Measurements from ENCODE around the gene RPS28.
A peak's percentile ranks its signal among the peaks of the same experiment; 100 is the strongest.
"Not testable (repeated sequence)": the region's sequence is repeated elsewhere in the genome, so short reads cannot be mapped to it uniquely, and the experiment has no call there.

The RPS28 gene

DNA sequence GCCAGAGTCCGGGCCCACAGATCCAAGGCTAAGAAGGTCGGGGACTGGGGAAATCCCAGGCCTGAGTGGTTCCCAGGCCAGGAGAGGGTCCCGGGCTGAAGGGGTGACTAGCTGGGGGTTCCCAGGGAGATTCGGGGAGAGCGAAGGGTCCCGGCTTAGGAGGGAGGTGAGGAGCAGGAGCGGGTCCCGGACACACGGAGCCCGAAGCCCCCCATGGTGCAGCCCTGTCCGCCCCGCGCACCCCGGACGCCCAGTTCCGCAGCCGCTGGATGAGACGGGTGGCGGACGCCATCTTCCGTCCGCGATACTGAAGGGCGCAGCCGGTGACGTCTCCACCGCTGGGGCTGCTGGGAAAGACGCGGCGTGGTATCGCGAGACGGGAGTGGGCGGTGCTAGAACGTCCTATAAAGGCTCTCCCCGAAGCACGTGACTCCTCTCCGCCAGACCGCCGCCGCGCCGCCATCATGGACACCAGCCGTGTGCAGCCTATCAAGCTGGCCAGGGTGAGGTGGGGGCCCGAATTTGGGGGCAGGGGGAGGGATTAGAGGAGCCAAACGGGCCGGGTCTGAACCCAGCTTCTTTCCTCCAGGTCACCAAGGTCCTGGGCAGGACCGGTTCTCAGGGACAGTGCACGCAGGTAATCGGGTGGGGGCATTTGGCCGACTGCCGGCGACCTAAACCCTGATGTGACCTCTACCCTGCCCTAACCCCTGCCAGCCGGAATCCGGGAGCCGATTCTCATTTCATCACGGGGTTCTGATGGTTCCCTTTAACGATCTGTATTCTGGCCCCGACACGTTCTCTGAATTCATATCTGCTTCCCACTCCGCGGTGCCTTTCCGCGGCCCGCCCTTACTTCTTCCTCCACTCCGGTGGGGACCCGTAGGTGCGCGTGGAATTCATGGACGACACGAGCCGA is at the start of gene RPS28, which contains the start of gene NDUFA7:
Gene RPS28 (plus strand): TSS at position 430 of the 919 bp plus-strand sequence. CDS start 35 bp downstream, at position 465.
Gene NDUFA7 (minus strand): TSS at position 309 of the 919 bp plus-strand sequence. CDS start 17 bp downstream, at position 292.
- Histone ChIP-seq H3K36me3 (ENCODE audit: insufficient read depth, low read length) (peaks cover 34% of the 10 kb centered on the region), H3K9me2 (ENCODE audit: low read depth, low read length) (no peaks in the 10 kb centered on the region), H3K4me3 (ENCODE audit: low read depth, low read length, poor library complexity, severe bottlenecking) (peak within 1 kb of the TSS; percentile 94), H3K79me2 (ENCODE audit: insufficient read depth, low read length) (peaks cover 18% of the 10 kb centered on the region; the same call in 1 of the 2 replicates), H3K9ac (ENCODE audit: low read length) (peak within 1 kb of the TSS; percentile 96), H3F3A (ENCODE audit: insufficient read depth, low read length) (no peaks in the 10 kb centered on the region), H4K20me1 (ENCODE audit: insufficient read depth, low read length) (no peaks in the 10 kb centered on the region), H3K9me3 (ENCODE audit: low read length) (no peaks in the 10 kb centered on the region), H2AFZ (ENCODE audit: low read length) (no peak within 1 kb of the TSS), H3K4me1 (ENCODE audit: insufficient read depth, low read length, severe bottlenecking) (peaks cover 42% of the 10 kb centered on the region), H3K4me2 (ENCODE audit: low read length) (peak within 1 kb of the TSS; percentile 97), H3K27me3 (ENCODE audit: insufficient read depth, low read length) (no peaks in the 10 kb centered on the region), H3K27ac (ENCODE audit: low read depth, low read length, poor library complexity, severe bottlenecking) (peak within 1 kb of the TSS; percentile 59)
- TF ChIP-seq, protein P1, sequence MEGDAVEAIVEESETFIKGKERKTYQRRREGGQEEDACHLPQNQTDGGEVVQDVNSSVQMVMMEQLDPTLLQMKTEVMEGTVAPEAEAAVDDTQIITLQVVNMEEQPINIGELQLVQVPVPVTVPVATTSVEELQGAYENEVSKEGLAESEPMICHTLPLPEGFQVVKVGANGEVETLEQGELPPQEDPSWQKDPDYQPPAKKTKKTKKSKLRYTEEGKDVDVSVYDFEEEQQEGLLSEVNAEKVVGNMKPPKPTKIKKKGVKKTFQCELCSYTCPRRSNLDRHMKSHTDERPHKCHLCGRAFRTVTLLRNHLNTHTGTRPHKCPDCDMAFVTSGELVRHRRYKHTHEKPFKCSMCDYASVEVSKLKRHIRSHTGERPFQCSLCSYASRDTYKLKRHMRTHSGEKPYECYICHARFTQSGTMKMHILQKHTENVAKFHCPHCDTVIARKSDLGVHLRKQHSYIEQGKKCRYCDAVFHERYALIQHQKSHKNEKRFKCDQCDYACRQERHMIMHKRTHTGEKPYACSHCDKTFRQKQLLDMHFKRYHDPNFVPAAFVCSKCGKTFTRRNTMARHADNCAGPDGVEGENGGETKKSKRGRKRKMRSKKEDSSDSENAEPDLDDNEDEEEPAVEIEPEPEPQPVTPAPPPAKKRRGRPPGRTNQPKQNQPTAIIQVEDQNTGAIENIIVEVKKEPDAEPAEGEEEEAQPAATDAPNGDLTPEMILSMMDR (IDR thresholded peaks at IDR 0.05; ENCODE audit: low read length): no peak
- no peak for TF ChIP-seq EZH2 (IDR thresholded peaks at IDR 0.05; ENCODE audit: borderline replicate concordance, low read length)

- not testable (repeated sequence) for H3K4me2 ChIP-seq (ENCODE audit: low read length); H2AFZ ChIP-seq (ENCODE audit: low read length); H3K36me3 ChIP-seq (ENCODE audit: insufficient read depth, low read length); H3K79me2 ChIP-seq (ENCODE audit: insufficient read depth, low read length); H3K4me3 ChIP-seq (ENCODE audit: low read depth, low read length, poor library complexity, severe bottlenecking); H3K27ac ChIP-seq (ENCODE audit: low read depth, low read length, poor library complexity, severe bottlenecking); H3K27me3 ChIP-seq (ENCODE audit: insufficient read depth, low read length); H3K9me2 ChIP-seq (ENCODE audit: low read depth, low read length); H4K20me1 ChIP-seq (ENCODE audit: insufficient read depth, low read length); H3K9me3 ChIP-seq (ENCODE audit: low read length); H3F3A ChIP-seq (ENCODE audit: insufficient read depth, low read length); H3K4me1 ChIP-seq (ENCODE audit: insufficient read depth, low read length, severe bottlenecking); H3K9ac ChIP-seq (ENCODE audit: low read length)
These were observed 44.8 kb upstream of the RPS28 start for GRCh38 chr19:8276508-8276907.

GRCh38 chr19:8291337-8291736 is 30.0 kb upstream of the RPS28 start:
- not testable (repeated sequence) for H3F3A ChIP-seq (ENCODE audit: insufficient read depth, low read length); H3K36me3 ChIP-seq (ENCODE audit: insufficient read depth, low read length); H3K4me3 ChIP-seq (ENCODE audit: low read depth, low read length, poor library complexity, severe bottlenecking); H3K27ac ChIP-seq (ENCODE audit: low read depth, low read length, poor library complexity, severe bottlenecking); H4K20me1 ChIP-seq (ENCODE audit: insufficient read depth, low read length); H3K9ac ChIP-seq (ENCODE audit: low read length); H3K27me3 ChIP-seq (ENCODE audit: insufficient read depth, low read length); H3K4me1 ChIP-seq (ENCODE audit: insufficient read depth, low read length, severe bottlenecking); H2AFZ ChIP-seq (ENCODE audit: low read length); H3K4me2 ChIP-seq (ENCODE audit: low read length); H3K79me2 ChIP-seq (ENCODE audit: insufficient read depth, low read length); H3K9me3 ChIP-seq (ENCODE audit: low read length); H3K9me2 ChIP-seq (ENCODE audit: low read depth, low read length)

- H3K4me1 ChIP-seq (ENCODE audit: insufficient read depth, low read length, severe bottlenecking): peaks cover 11% of the 10 kb centered on the region
These were observed 19.0 kb upstream of the RPS28 start for GRCh38 chr19:8302357-8302691.

More at GRCh38 chr19:8302357-8302691, 19.0 kb upstream of the RPS28 start:
- no peaks in the 10 kb centered on the region for H3K27me3 ChIP-seq (ENCODE audit: insufficient read depth, low read length)
- no peak overlapping the region for H3K27ac ChIP-seq (ENCODE audit: low read depth, low read length, poor library complexity, severe bottlenecking)
- no peaks in the 10 kb centered on the region for H4K20me1 ChIP-seq (ENCODE audit: insufficient read depth, low read length)
- no peak overlapping the region for H2AFZ ChIP-seq (ENCODE audit: low read length)
- no peak overlapping the region for H3K9ac ChIP-seq (ENCODE audit: low read length)
- no peak overlapping the region for H3K4me3 ChIP-seq (ENCODE audit: low read depth, low read length, poor library complexity, severe bottlenecking)
- no peaks in the 10 kb centered on the region for H3F3A ChIP-seq (ENCODE audit: insufficient read depth, low read length)
- H3K36me3 ChIP-seq (ENCODE audit: insufficient read depth, low read length): peaks cover 44% of the 10 kb centered on the region
- no peaks in the 10 kb centered on the region for H3K9me3 ChIP-seq (ENCODE audit: low read length)
- no peaks in the 10 kb centered on the region for H3K9me2 ChIP-seq (ENCODE audit: low read depth, low read length)
- H3K4me2 ChIP-seq (ENCODE audit: low read length): no peak overlapping the region
- TF ChIP-seq, protein P1 (IDR thresholded peaks at IDR 0.05; ENCODE audit: low read length): no peak
- TF ChIP-seq EZH2 (IDR thresholded peaks at IDR 0.05; ENCODE audit: borderline replicate concordance, low read length): no peak
- H3K79me2 ChIP-seq (ENCODE audit: insufficient read depth, low read length): no peaks in the 10 kb centered on the region; the same call in 1 of the 2 replicates

All from OCI-LY1 (cell line).